GM18867 (cell line): ENCODE results near the gene MAP3K14.

Source experiments
- ATAC-seq: cut with Tn5 transposase; IDR thresholded peaks from one replicate; pipeline ENCODE4 v1.9.1; 2021; ENCODE audit warnings: mild to moderate bottlenecking, moderate library complexity; ENCODE audit not compliant: unreplicated experiment

The MAP3K14 gene

DNA sequence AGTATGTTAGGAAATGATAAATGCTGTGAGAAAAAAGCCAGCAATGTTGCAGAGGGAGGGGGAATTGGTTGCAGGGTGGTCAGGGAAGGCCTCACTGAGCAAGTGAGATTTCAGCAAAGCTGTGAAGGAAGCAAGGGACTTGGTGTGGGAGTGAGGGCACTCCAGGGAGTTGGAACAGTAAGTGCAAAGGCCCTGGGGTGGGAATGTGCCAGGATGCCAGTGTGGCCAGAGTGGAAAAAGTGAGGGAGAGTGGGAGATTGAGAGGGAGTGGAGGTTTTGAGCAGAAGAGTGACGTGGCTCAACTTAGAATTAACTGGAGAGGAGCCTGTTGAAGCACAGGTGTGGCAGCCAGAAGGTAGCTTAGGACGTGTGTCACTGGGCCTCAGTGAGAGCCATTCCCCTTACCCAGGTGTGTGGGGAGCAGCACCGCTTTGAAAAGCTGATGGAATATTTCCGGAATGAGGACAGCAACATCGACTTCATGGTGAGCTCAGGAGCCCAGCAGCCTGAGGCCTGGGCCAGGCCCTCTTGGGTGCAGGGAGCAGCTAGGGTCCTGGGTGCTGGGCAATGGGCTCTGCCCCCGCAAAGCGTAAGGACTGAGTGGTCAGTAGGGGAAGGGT lies 78.6 kb downstream of the MAP3K14 start:
- ATAC-seq: no peak

DNA sequence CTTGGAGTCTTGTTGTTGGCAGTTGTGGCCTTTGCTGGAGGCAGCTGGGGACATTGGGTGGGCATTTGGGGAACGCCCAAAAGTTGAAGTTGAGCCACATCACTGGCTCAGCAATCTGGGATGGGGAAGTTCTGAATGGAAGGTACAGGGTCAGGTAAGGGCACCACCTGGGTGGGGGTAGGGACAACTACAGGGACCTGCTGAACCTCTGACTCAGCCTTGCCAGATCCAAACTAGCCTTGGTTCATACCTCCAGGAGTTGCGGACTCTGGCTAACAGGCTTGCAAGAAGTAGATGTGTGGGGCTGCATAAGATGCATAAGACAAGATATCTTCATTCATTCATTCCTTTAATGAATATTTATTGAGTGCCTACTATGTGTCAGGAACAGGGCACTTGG lies 79.1 kb downstream of the MAP3K14 start:
- no peak for ATAC-seq

DNA sequence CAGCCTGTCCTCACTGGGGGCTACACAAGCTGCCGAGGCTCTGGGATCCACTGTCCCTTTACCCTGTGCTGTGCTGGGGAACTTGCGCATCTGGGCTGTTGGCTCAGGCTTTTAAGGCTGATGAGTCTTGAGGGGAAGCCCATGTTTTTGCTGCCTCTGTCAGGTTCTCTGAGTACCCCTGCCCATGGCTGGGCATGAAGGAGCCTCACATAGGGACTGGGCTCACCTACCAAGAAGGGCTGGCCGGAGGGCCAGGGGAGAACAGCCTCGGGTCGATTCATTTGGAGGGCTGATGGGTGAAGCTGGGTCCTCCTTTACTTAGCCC lies 80.6 kb downstream of the MAP3K14 start:
- no peak for ATAC-seq

DNA sequence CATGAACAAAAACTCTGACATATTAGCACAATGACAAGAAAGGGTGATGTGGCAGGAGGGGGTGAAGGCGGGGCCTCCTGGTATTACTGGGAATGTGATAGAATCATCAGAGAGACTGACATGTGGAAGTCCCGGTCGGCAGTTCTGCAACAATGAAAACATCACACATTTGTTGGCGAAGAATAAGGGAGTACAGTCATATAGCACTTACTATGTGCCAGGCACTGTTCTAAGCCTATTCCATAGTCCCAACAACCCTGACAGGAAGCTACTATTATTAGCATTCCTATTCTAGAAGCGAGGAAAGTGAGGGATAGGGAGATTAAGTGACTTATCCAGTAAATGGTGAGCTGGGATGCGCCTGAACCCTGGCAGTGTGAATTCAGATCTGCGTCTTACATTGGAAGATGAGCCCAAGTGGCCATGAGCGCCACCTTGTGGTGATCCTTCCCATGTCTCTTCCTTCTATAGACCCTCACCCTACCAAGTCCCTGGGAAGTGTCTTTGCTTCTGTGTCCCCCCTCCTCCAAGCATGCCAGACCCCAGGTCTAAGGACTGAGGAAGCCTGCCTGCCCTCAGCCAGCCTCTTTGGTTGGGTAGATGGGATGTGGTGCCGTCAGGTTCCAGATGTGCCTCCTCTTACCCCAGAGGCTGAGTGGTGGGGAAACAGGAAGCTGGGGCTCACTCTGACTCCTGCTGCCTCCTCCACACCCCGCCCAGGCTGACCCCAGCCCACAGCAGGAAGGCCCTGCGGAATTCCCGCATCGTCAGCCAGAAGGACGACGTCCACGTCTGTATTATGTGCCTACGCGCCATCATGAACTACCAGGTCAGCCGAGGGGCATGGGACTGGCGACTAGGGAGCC lies 81.2 kb downstream of the MAP3K14 start:
- ATAC-seq: no peak

DNA sequence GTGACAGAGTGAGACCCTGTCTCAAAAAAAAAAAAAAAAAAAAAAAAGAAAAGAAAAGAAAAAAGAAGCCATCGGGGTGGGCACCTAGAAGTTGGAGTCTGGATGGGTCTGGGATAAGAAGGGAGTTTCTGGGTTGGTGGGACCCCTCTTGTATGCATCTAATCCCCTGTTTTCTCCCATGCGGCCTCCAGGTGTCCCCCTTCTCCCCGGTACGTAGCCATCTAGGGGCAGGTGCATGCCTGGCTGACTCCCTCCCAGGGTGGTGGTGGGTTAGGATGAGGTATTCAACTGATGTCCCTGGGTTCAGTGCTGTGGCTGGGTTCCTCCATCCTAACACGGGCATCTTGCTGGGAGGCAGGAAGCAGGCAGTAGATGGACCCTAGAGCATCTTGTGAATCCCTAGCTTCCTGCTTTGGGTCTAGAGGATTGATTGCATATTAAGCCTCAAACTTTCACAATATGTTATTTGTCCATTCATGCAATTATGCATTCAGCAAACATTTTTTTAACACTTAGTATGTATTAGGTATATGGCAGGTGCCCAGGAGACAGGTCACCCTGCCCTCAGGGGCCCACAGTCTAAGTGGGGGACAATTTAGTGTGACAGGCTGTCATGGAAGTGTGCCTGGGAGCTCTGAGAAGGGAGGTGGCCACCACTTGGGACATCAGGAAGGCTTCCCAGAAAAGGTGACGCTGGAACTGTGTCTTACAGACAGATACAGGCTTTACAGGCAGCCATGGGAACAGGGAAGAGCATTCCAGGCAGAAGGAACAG lies 82.0 kb downstream of the MAP3K14 start:
- no peak for ATAC-seq

DNA sequence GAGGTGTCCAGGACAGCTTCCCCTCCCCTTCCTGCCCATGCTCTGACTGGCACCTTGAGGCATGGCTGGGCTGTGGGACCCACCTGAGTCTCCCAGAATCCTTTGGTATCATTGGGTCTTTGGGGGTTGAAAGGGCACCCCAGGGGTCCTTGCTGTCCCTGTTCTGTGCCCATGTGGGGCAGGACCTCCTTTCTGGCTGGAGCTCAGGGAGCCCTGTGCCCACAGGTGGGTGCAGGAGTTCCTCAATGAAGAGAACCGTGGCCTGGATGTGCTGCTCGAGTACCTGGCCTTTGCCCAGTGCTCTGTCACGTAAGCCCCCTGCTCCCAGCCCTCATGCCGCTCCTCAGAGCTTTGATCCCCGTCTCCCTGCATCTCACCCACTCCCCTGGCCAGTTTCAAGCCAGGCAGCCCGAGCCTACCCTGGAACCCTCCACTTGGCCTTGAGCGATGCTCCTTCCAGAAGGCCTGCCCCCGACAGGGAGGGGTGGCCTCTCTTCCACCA lies 83.3 kb downstream of the MAP3K14 start:
- no peak for ATAC-seq

DNA sequence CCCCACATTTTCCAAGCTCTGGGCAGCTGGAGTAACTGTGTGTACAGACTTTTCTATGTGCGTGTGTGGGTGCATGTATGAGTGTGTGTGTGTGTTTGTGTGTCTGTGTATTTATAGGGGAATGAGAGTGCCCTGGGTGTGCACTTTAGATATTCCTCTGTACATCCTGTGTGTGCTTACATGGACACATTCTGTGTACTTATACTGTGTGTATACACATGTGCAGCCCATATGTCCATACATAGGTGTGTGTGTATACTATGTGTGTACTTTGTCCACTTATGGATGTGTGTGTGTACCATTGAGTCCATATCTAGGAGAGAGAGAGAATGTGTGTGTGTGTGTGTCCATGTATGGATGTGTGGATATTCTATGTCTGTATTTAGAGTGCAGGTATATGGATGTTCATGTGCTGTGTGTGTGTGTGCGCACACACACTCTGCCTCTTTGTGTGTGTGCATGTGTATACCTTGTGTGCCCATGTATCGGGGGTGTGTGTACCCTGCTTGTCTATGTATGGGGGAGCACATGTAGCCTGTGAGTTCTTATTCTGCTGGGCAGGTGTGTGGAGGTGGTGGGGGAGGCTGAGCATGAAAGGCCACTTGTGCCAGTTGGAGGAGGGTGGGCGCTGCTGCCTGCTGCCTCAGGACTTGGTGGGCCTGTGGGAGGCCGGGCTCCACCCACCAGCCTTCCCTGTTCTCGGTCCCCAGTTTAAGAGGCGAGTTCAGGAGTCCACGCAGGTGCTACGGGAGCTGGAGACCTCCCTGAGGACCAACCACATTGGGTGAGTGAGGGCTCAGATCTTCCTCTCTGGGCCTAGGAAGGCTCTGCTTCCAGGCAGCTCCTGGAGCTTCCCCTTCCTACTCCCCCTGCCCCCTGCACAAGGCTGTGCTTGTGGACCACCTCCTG lies 84.1 kb downstream of the MAP3K14 start:
- no peak for ATAC-seq

DNA sequence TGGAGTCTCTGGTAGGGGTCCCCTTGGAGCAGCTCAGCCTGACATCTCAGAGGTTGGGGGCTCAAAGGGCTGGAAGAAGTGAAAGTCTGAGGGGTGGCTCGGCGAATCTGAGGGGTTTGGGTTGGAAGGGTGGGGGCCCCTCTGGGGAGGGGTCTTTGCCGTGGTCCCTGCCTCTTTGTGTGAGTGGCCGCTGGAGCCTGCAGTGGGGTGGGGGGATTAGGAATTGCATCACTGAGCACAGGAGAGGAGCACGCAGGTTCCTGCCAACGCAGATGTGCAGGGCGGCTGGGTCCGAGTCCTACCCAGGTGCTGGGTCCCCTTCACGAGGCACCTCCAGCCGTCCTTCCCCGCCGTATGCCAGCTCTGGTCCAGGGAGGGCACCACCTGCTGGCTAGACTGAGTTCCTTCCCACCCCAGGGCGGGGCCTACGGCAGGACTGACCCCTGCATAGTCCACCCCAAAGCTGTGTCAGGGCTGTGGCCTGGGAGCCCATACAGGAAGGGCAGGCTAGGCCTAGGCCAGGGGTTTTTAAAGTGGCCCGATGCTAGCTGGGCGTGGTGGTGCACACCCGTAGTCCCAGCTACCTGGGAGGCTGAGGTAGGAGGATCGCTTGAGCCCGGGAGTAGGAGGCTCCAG lies 85.2 kb downstream of the MAP3K14 start:
- no peak for ATAC-seq

DNA sequence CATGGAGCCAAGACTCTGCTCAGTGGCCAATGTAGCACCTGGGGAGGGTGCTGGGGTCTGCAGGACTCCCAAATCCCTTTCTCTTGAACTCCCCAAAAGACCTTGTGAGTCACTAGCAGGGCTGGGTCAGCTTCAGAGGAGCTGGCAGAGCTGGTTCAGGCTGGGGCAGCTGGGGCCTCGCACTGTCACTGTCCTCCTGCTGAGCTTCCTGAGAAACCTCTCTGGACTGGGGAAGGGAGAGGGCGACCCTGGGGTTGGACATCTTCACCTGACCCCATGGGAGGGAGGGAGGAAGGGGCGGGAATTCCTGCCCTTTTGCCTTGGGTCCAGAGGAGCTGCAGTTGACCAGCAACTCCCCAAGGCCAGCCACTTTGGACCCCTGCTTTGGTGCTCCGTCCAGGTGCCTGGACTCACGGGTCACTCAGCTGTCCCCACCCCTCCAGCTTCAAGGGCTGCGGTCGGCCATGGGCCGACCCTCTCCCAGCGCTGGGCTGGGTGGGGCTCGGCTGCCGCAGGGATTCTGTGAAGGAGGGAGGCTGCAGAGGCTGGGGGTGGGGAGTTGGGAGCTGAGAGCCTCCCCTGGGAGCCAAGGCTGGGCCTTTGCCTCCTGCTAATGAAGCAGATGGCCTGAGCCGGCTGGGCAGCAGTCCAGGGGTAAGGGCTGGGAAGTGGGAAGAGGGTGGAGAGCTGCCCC lies 85.9 kb downstream of the MAP3K14 start:
- no peak for ATAC-seq

DNA sequence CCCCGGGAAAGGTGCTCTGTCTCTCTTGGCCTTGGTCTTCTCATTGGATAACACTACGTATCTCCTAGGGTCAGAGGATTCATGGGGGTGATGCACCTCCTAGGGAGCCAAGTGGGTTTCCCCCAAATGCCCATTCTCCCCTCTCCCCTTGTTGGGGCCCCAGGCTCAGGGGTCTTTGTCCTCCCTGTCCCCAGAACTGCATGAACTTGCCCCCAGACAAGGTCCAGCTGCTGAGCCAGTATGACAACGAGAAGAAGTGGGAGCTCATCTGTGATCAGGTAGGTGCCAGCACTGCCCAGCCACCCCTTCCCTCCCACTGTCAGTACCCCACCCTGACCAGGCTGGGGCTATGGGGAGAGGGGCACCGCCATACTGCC lies 86.4 kb downstream of the MAP3K14 start:
- ATAC-seq: no peak

DNA sequence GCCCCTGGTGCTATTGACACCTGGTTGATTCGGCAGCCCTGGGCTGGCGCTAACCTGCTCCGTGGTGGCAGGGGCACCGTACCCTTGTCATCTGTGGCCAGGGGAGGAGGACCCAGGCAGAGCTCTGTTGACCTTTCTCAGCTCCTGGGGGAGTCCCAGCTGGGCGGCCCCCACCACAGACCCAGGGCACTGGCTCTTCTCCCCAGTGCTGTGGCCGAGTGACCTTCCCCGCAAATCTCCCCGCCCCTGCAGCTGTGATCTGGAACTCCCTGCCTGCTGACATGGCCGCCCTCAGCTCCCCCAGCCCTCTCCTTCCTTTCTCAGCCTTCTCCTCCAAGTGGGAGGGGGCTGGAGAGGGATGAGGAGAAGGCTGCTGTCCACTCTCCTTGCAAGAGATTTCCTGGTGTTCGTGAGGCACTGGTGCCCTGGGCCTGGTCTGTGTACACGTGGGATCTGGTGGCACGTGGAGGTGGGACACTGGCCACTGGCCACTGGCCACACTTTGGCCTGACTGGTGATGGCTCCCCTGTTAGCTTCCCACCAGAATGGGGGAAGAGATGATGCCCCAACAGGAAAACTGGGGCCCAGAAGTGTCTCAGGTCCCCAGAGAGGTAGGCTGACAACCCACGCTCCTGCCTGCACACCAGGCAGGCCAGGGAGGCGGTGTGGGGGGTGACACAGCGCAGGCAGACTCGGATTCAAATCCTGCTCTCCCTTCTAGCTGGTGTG lies 87.0 kb downstream of the MAP3K14 start:
- ATAC-seq: no peak

DNA sequence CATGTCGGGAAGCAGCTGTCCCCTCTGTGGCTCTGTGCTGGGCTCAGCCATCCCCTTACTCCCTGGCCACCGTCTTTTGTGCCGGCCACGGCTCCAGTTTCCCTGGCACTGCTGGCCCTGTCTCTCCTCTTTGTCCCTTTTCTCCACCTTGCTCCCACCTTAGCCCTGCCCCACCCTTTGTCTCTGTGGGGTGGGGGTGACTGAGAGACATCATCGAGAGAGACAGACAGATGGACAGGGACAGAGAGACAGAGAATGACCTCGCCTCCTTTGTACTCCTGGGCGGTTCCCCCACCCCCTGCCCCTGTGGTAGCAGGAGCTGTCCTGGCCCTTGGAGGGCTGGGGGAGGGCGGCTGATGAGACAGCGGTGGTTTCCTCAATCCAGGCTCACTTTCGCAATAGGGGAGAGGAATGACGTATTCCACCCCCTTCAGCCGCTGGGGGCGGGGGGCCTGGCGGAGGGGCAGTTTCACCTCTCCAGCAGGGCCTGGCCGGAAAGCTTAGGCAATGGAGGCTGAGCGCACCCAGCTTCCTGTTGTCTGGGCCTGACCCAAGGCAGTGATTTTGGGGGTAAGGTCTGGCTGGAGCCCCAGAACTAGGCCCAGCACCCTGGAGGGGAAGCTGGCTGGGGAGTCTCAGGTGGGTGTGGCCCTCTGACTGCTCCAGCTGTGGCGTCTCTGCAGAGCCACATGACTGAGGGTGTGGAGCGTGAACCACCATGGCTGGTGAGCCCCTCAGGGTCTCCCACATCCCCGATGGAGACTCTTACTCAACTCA lies 87.9 kb downstream of the MAP3K14 start:
- peak; percentile 26 for ATAC-seq

DNA sequence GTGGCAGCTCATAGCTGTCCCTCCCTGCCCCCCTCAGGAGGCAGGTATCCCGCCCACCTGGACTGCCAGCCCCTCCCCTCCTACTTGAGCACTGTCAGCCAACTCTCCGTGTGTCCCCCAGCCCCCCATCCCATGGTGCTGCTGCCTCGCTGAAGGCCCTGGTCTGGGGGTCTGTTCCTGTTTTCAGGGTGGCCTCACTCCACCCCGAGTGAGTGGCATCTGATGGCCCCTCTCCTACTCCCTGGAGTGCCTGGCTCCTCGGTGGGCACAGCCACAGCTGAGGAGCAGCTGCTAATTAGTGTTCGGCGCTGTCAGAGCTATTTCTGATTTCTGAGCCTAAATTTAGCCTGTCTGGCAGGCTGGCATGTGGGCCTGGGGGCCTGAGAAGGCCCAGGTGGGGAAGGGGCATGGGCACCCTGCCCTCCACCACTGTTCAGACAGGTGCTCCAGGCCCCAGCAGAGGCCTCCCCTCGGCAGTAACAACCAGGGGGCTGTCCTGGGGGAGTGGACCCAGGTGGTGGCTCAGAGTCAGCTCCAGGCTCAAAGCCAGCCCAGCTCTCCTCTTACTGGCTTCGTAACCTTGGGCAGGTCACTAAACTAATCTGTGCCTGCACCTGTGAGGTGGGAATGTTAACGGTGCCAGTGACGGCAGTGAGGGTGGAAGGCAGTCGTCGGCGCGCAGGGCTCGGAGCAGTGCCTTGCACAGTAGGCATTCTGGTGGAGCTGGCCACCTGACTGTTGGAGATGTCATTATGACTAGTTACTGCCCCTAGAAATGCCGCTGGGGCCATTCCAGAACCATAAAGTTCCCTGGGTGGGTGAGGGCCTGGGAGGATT lies 88.7 kb downstream of the MAP3K14 start:
- ATAC-seq: no peak

DNA sequence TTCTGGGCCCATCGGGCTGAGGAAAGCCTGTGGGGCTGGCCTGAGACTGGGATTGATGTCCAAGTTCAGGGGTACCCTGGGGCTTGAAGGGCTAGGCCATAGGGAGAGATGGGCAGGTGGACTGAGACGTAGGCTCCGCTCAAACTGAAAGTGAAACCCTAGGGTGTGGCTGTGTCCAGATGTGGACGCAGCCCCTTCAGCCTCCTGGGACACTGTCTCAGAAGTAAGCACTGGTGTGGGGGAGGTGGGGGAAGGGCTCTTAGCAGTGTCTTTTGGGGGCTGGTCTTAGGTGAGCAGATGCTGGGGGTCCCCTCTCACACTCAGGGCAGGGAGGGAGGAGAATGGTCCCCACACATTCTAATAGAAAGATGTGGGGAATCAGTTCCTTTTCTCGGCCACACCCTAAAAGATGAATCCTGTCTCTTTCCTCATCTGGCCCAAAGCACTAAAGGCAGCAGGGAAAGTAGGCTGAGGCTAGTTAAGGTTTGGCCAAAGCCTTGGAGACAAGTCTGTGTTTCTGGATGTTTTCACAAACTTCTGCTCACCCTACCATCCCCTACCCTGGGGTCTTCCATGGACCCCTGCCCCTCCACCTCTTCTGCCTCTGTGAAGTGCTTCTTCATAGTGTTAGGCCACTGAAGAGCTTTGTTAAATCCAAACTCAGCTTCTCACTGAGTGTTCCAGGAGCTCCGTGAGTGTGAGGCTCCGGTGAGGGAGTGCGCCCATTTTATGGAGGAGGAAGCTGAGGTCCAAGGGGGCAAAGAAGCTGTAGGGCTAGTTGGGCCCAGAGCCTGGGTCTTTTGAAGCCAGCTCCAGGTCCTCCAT lies 89.5 kb downstream of the MAP3K14 start:
- no peak for ATAC-seq

DNA sequence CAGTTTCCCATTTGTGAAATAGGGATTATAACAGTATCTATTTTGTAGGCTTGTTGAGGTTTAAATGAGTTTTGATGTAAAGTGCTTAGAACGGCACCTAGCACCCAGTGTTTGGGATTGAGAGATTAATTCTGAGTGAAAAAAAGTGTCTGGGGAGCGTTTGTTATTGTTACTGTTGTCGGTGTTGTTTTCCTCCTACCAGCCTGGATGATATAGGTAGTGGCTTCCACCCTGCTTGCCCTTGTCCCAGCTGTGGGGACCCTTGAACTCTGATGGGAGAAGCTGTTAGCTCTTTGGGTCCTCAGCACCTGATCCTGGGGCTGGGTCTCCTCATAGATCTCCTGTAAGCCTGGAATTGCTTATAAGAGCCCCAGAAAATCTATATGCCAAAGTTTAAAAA lies 90.2 kb downstream of the MAP3K14 start:
- no peak for ATAC-seq

DNA sequence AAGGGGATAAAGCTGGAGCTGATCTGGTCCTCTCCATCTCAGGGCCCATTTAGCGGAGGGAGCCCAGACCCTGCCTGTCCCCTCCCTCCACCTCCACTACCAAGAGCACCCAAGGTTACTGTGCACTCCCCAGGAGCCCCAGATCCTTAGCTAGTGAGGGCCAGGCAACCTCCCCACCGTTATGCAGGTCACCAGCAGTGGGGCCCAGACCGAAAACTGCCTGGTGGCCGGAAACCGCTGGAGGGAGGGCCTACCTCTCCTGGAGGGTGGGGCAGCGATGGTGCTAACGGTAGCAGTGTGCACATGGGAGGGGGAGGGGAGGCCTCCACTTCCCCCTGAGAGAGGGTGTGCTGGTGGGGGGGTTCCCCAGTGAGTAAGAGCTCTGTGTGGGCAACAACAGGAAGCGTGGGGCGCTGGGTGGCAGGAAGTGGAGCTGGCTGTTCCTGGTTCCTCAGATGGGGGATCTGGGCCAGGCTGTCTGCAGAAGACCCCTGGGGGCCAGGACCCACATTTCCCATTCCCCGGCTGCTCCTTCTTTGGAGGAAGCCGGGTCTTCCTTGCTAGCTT lies 90.8 kb downstream of the MAP3K14 start:
- ATAC-seq: peak; percentile 49
